ENCODE data around the gene FXYD6. TPM values are rescaled to one million over a fixed set of nuclear protein-coding genes. Genes with fewer than 3 reads are reported as not detected.
A peak's percentile ranks its signal among the peaks of the same experiment; 100 is the strongest.

Gene FXYD6
- total RNA-seq, 2 donors from 2014 or later: 16.8 to 23.9 TPM

GRCh38 chr11:117861151-117862018 lies 15.1 kb downstream of the FXYD6 start:
- Histone ChIP-seq H3K36me3 (replicated peaks in 1 of 2; ENCODE audit: insufficient read depth in 1 of 2, low read depth in 2 of 2) (no peaks in the 10 kb centered on the region), H3K27me3 (no peaks in the 10 kb centered on the region), H3K9me3 (no peaks in the 10 kb centered on the region), H3K4me1 (peaks cover 4% of the 10 kb centered on the region), H3K27ac (peak overlapping the region in 1 of 4 donors; percentile 26), H3K4me3 (no peak overlapping the region)
- WGBS, 2 donors: 48 to 54% methylated on average over 13 of the region's 13 CpGs
- intact Hi-C loops (cut with DNase I): no loop called here
- TF ChIP-seq CTCF (IDR thresholded peaks at IDR 0.05) (no peak), POLR2A (IDR thresholded peaks at IDR 0.05) (no peak)
- no peak for DNase-seq
- no peak for ATAC-seq

GRCh38 chr11:117860139-117860538 lies 16.3 kb downstream of the FXYD6 start:
- DNase-seq: no peak
- Histone ChIP-seq H3K27me3 (no peaks in the 10 kb centered on the region), H3K4me3 (no peak overlapping the region), H3K36me3 (replicated peaks in 1 of 2; ENCODE audit: insufficient read depth in 1 of 2, low read depth in 2 of 2) (no peaks in the 10 kb centered on the region), H3K4me1 (peaks cover 4% of the 10 kb centered on the region), H3K27ac (no peak overlapping the region), H3K9me3 (no peaks in the 10 kb centered on the region)
- no peak for TF ChIP-seq POLR2A (IDR thresholded peaks at IDR 0.05)
- no peak for TF ChIP-seq CTCF (IDR thresholded peaks at IDR 0.05)
- intact Hi-C loops (cut with DNase I): no loop called here
- 74 to 83% methylated on average over 6 of the region's 6 CpGs for WGBS, 2 donors
- ATAC-seq: no peak

GRCh38 chr11:117859488-117860112 lies 16.9 kb downstream of the FXYD6 start:
- Histone ChIP-seq H3K4me3 (no peak overlapping the region), H3K27ac (no peak overlapping the region), H3K27me3 (no peaks in the 10 kb centered on the region), H3K36me3 (replicated peaks in 1 of 2; ENCODE audit: insufficient read depth in 1 of 2, low read depth in 2 of 2) (no peaks in the 10 kb centered on the region), H3K9me3 (no peaks in the 10 kb centered on the region), H3K4me1 (peaks cover 4% of the 10 kb centered on the region)
- DNase-seq: no peak
- TF ChIP-seq POLR2A (IDR thresholded peaks at IDR 0.05) (no peak), CTCF (IDR thresholded peaks at IDR 0.05) (no peak)
- intact Hi-C loops (cut with DNase I): no loop called here
- WGBS, 2 donors: 79 to 82% methylated on average over 9 of the region's 9 CpGs
- no peak for ATAC-seq

GRCh38 chr11:117859061-117859460 lies 17.4 kb downstream of the FXYD6 start:
- no peak for DNase-seq
- WGBS, 2 donors: 50 to 81% methylated on average over 2 to 10 of the region's 10 CpGs
- no peak for ATAC-seq
- H3K9me3 ChIP-seq: no peaks in the 10 kb centered on the region
- intact Hi-C loops (cut with DNase I): no loop called here
- H3K27ac ChIP-seq: no peak overlapping the region
- H3K36me3 ChIP-seq (replicated peaks in 1 of 2; ENCODE audit: insufficient read depth in 1 of 2, low read depth in 2 of 2): no peaks in the 10 kb centered on the region
- H3K4me3 ChIP-seq: no peak overlapping the region
- peaks cover 4% of the 10 kb centered on the region for H3K4me1 ChIP-seq
- TF ChIP-seq POLR2A (IDR thresholded peaks at IDR 0.05): no peak
- no peak for TF ChIP-seq CTCF (IDR thresholded peaks at IDR 0.05)
- no peaks in the 10 kb centered on the region for H3K27me3 ChIP-seq
